RCC 7860 (cell line): ENCODE results near the gene LMLN.
A peak's percentile ranks its signal among the peaks of the same experiment; 100 is the strongest.
"Not testable (repeated sequence)": the region's sequence is repeated elsewhere in the genome, so short reads cannot be mapped to it uniquely, and the experiment has no call there.

Experiments
- DNase-seq: peaks from one replicate; pipeline ENCODE4 v3.0.0-alpha.2; 2015; ENCODE audit warnings: low spot score
- FAIRE-seq: peaks from 2 replicates; lab custom pipeline; 2012; peaks lifted over from hg19 to GRCh38; lab: Jason Lieb, UNC

The LMLN gene

DNA sequence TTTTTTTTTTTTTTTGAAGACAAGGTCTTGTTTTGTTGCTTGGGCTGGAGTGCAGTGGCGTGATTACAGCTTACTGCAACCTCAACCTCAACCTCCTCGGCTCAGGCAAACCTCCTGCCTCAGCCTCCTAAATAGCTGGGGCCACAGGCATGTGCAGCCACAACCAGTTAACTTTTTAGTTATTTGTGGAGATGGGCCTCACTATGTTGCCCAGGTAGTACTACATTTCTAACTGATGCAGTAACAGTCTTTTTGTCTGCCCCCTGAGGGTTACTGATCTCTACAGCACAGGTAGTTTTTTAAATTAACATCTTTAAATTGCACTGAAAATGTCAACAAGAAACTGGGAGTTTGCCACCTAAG lies 3.4 kb upstream of the LMLN start:
- FAIRE-seq = no peak

DNA sequence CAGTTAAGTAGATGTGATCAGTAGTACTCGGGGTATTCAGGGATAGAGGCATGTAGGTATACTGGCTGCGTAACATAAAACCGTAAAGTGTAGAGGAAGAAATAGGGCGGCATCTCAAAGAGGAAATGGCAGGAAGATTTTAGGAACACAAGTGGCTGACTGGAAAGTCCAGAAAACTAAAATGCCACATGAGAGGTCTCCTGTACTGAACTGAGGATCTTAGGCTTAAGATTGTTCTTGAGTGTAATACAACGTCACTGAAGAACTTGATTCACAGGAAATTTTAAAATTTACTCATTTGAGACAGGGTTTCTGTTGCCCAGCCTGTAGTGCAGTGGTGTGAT lies 2.3 kb upstream of the LMLN start:
- FAIRE-seq = no peak
- no peak for DNase-seq

More for the DNA sequence above, 3.4 kb upstream of the LMLN start:
- DNase-seq = no peak

DNA sequence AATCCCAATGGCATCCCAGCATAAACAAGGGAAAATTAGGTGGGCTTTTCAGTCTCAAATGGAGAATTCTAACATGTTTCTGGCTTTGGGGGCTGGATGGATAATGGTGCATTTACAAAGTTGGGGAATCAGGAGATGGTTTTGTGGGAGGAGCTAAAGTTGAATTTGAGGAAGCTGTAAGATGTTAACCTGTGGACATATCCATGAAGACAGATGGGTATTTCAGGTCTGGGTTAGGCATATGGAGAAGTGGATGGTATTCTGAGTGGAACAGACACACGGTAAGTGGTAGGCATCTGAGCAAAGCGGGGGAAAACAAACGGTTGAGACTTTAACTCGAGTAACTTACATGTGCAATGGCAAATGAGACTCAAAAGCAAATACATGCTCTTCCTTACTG lies 1.7 kb upstream of the LMLN start:
- FAIRE-seq = no peak
- DNase-seq = no peak

- FAIRE-seq, DNase-seq: not testable (repeated sequence)
Measured at GRCh38 chr3:197958848-197959247, 1.2 kb upstream of the LMLN start.

DNA sequence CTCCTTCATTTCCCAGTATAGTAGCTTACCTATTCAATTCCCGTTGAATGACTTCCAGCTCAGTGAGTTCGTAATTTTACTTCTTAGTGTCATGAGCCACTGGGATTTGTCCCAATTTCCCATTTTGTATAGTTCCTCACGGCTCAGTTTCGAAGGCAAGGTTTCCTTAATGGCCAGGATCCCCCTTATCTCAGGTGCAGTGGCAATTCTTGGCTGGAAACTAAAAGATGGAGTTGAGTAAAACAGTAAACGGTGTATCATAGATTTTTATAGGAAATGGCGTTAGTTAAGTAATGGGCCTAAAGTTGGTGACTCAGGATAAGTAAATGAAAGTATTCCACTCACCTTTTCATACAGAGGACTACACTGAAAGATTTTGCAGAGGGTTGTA lies 522 bp upstream of the LMLN start:
- no peak for DNase-seq
- no peak for FAIRE-seq

- FAIRE-seq = no peak
- DNase-seq = peak; percentile 33
Measured at GRCh38 chr3:197960694-197961581, 921 bp downstream of the LMLN start.

DNA sequence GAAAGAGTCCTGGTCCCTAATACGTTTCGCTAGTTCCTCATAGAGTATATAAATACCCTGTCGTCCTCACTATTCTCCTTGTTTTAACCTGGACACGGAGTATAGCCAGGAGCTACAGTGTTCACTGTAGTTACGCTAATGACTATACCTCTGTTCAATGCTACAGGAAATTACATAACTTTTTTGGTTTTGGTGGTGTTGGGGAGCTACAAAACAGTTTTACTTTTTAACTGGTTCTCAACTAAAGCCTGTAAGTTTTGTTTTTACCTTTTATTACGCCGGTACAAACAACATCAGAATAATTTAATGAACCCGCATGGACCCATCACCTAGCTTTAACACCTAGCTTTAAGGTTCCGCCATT lies 1.5 kb downstream of the LMLN start:
- DNase-seq (no peak), FAIRE-seq (no peak)

GRCh38 chr3:197963019-197963637 lies 3.1 kb downstream of the LMLN start:
- FAIRE-seq = no peak

GRCh38 chr3:197967337-197967989 lies 7.4 kb downstream of the LMLN start:
- FAIRE-seq, DNase-seq: not testable (repeated sequence)

More at GRCh38 chr3:197963019-197963637, 3.1 kb downstream of the LMLN start:
- DNase-seq = no peak

DNA sequence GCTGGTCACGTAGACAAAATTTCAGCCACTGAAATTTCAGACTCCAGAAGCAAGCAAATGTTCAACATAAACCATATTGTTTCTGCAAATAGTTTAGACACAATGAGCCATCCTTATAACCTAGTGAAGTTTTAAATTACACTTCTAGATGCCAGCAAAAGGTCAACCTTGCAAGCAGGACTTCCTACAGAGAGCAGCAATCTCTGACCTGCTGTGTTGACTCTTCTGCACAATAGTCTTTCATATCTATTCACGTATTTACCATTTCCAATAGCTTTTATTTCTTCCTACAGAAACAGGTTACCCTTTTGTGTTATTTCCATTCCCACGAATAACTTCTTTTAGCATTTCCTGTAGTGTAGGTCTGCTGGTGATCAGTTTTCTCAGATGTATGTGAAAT lies 10.6 kb downstream of the LMLN start:
- DNase-seq (no peak), FAIRE-seq (no peak)

GRCh38 chr3:197974016-197974415 lies 14.0 kb downstream of the LMLN start:
- DNase-seq = no peak
- no peak for FAIRE-seq

- FAIRE-seq (no peak), DNase-seq (no peak)
Measured at GRCh38 chr3:197975311-197975710, 15.3 kb downstream of the LMLN start.

DNA sequence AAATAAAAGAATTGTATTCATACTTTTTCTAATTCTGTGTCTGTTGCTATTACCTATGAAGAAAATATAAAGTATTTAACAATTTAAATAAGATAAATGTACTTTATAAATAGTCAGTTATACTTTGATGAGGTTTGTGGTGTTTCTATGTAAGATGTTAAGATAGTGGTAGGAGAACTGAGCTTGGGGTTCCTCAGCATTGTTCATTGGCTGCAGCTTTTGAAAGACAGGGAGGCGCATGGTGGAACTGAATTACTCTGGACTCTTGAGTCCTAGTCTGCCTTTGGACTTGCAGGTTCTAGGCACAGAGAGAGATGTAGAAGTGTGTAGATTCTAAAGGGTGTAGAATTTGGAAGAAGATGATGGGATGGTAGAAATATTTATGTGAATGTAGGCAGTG lies 23.1 kb downstream of the LMLN start:
- FAIRE-seq (no peak), DNase-seq (no peak)

GRCh38 chr3:197989651-197990050 lies 29.6 kb downstream of the LMLN start:
- FAIRE-seq = no peak
- no peak for DNase-seq

GRCh38 chr3:197994736-197995135 lies 34.7 kb downstream of the LMLN start:
- FAIRE-seq (no peak), DNase-seq (no peak)

DNA sequence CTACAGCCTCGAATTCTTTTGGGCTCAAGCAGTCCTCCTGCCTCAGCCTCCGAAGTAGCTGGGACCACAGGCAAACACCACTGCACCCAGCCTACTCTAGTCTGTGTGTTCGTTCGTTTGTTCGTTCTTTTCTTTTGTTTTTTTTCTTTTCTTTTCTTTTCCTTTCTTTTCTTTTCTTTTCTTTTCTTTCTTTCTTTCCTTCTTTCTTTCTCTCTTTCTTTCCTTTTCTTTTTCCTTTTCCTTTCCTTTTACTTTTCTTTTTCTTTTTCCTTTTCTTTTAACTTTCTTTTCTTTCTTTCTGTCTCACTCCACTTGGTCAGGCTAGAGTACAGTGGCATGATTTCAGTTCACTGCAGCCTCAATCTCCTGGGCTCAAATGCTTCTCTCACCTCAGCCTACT lies 36.8 kb downstream of the LMLN start:
- FAIRE-seq (no peak), DNase-seq (no peak)

- FAIRE-seq (no peak), DNase-seq (no peak)
Measured at GRCh38 chr3:197997936-197998335, 37.9 kb downstream of the LMLN start.

GRCh38 chr3:198017090-198017489 lies 57.1 kb downstream of the LMLN start:
- FAIRE-seq = no peak
- no peak for DNase-seq

DNA sequence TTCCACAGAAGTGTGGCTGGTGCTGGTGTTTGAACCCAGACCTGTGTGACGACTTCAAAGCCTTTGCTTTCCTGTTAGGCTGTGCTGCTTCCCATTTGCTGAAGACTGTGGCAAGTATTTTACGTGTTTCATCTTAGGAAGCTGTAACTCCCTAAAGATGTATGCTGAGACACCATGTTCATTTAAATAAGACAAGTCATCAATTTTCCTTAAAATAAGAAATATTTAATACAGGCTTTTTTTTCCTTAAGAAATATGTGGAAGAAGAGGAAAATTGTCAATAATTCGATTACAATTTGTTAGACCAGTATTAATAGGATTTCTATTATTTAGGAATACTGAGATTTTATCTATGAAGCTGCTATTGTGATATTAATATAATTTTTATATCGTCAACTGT lies 58.4 kb downstream of the LMLN start:
- DNase-seq = no peak
- no peak for FAIRE-seq

- DNase-seq (no peak), FAIRE-seq (no peak)
Measured at GRCh38 chr3:198019115-198019514, 59.1 kb downstream of the LMLN start.

- no peak for FAIRE-seq
Measured at GRCh38 chr3:198021320-198021719, 61.3 kb downstream of the LMLN start.

DNA sequence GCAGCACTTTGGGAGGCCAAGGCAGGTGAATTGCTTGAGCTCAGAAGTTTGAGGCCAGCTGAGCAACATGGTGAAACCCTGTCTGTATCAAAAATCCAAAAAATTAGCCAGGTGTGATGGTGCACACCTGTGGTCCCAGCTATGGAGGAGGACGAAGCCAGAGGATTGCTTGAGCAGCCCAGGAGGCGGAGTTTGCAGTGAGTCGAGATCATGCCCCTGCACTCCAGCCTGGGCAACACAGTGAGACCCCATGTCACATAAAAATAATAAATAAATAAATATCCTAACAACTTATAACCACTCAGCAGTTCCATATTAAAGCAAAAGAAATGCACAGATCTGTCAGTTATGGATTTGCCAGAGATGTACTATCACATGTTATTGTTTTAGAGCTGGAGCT lies 62.6 kb downstream of the LMLN start:
- no peak for DNase-seq

More at GRCh38 chr3:198021320-198021719, 61.3 kb downstream of the LMLN start:
- no peak for DNase-seq

More for the DNA sequence above, 62.6 kb downstream of the LMLN start:
- FAIRE-seq = no peak
